ENCODE measurements around the gene UNC5B. TPM values are rescaled to one million over a fixed set of nuclear protein-coding genes. Genes with fewer than 3 reads are reported as not detected.

UNC5B gene
- total RNA-seq, 1 experiment from 2014 or later: 49.6 TPM

DNA sequence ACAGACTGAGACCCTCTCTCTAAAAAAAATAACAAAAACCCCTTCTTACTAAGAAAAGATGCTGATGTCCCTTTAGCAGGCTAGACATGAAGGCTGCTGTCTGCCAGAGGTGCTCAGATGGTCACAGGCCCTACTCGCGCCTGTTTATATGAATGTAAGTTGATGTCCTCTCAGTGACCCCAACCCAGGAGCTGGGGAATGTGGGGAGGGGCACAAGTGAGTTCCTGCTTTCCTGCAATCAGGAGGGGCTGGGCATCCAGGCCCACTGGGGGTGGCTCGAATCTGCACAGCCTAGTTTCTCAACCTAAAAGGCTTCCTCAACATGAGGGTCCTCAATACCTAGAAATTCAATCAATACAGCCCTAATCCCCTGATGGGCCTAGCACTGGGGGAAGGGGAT, 94.6 kb downstream of the UNC5B start (continued):
- no peak for TF ChIP-seq PRDM15 (CRISPR knock-in tag; IDR thresholded peaks at IDR 0.05)

GRCh38 chr10:71307469-71308085, 95.2 kb downstream of the UNC5B start:
- H3K27ac Mint-ChIP-seq: no peak overlapping the region
- peaks cover 5% of the 10 kb centered on the region for H3K4me1 Mint-ChIP-seq
- TF ChIP-seq NR2C2 (CRISPR knock-in tag; IDR thresholded peaks at IDR 0.05) (no peak), FOXP4 (CRISPR knock-in tag; IDR thresholded peaks at IDR 0.05) (no peak), PRRX2 (CRISPR knock-in tag; IDR thresholded peaks at IDR 0.05) (no peak), ATF1 (CRISPR knock-in tag; IDR thresholded peaks at IDR 0.05) (no peak), ATF3 (CRISPR knock-in tag; conservative IDR thresholded peaks at IDR 0.05) (no peak), TEAD4 (CRISPR knock-in tag; IDR thresholded peaks at IDR 0.05) (no peak), ZNF671 (CRISPR knock-in tag; IDR thresholded peaks at IDR 0.05) (no peak), HMGA2 (CRISPR knock-in tag; IDR thresholded peaks at IDR 0.05) (no peak), ZNF416 (CRISPR knock-in tag; IDR thresholded peaks at IDR 0.05) (no peak), ZNF423 (CRISPR knock-in tag; IDR thresholded peaks at IDR 0.05) (no peak), JAZF1 (CRISPR knock-in tag; IDR thresholded peaks at IDR 0.05) (no peak), CREB1 (CRISPR knock-in tag; IDR thresholded peaks at IDR 0.05) (no peak), NR3C1 (CRISPR knock-in tag; conservative IDR thresholded peaks at IDR 0.05; ENCODE audit: low read depth) (no peak)
- TF ChIP-seq, protein P1, sequence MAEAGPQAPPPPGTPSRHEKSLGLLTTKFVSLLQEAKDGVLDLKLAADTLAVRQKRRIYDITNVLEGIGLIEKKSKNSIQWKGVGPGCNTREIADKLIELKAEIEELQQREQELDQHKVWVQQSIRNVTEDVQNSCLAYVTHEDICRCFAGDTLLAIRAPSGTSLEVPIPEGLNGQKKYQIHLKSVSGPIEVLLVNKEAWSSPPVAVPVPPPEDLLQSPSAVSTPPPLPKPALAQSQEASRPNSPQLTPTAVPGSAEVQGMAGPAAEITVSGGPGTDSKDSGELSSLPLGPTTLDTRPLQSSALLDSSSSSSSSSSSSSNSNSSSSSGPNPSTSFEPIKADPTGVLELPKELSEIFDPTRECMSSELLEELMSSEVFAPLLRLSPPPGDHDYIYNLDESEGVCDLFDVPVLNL (CRISPR knock-in tag; IDR thresholded peaks at IDR 0.05; ENCODE audit: borderline replicate concordance, low read depth): no peak
- TF ChIP-seq, protein P2, sequence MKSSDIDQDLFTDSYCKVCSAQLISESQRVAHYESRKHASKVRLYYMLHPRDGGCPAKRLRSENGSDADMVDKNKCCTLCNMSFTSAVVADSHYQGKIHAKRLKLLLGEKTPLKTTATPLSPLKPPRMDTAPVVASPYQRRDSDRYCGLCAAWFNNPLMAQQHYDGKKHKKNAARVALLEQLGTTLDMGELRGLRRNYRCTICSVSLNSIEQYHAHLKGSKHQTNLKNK (CRISPR knock-in tag; IDR thresholded peaks at IDR 0.05): no peak
- TF ChIP-seq, protein P3, sequence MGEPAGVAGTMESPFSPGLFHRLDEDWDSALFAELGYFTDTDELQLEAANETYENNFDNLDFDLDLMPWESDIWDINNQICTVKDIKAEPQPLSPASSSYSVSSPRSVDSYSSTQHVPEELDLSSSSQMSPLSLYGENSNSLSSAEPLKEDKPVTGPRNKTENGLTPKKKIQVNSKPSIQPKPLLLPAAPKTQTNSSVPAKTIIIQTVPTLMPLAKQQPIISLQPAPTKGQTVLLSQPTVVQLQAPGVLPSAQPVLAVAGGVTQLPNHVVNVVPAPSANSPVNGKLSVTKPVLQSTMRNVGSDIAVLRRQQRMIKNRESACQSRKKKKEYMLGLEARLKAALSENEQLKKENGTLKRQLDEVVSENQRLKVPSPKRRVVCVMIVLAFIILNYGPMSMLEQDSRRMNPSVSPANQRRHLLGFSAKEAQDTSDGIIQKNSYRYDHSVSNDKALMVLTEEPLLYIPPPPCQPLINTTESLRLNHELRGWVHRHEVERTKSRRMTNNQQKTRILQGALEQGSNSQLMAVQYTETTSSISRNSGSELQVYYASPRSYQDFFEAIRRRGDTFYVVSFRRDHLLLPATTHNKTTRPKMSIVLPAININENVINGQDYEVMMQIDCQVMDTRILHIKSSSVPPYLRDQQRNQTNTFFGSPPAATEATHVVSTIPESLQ (CRISPR knock-in tag; IDR thresholded peaks at IDR 0.05): no peak
- TF ChIP-seq, protein P4, sequence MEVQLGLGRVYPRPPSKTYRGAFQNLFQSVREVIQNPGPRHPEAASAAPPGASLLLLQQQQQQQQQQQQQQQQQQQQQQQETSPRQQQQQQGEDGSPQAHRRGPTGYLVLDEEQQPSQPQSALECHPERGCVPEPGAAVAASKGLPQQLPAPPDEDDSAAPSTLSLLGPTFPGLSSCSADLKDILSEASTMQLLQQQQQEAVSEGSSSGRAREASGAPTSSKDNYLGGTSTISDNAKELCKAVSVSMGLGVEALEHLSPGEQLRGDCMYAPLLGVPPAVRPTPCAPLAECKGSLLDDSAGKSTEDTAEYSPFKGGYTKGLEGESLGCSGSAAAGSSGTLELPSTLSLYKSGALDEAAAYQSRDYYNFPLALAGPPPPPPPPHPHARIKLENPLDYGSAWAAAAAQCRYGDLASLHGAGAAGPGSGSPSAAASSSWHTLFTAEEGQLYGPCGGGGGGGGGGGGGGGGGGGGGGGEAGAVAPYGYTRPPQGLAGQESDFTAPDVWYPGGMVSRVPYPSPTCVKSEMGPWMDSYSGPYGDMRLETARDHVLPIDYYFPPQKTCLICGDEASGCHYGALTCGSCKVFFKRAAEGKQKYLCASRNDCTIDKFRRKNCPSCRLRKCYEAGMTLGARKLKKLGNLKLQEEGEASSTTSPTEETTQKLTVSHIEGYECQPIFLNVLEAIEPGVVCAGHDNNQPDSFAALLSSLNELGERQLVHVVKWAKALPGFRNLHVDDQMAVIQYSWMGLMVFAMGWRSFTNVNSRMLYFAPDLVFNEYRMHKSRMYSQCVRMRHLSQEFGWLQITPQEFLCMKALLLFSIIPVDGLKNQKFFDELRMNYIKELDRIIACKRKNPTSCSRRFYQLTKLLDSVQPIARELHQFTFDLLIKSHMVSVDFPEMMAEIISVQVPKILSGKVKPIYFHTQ (CRISPR knock-in tag; IDR thresholded peaks at IDR 0.05): no peak
- ATAC-seq (no peak), DNase-seq (ENCODE audit: low spot score) (no peak)
- ChIA-PET CTCF (interaction anchor here (1.1 to 2.4 kb wide), 3 partner anchors 10 to 405 kb away, joined by 3 to 10 read pairs (median 4); no protein-coding TSS in a partner anchor), POLR2A (interaction anchor here (0.6 kb wide), 1 partner anchor 489 kb away, joined by 3 read pairs; no protein-coding TSS in a partner anchor)
- H3K36me3 Mint-ChIP-seq: no peaks in the 10 kb centered on the region
- no peak overlapping the region for H3K4me3 Mint-ChIP-seq
- no peaks in the 10 kb centered on the region; the same call in none of the 2 replicates for H3K27me3 Mint-ChIP-seq (ENCODE audit: low read depth)
- no peaks in the 10 kb centered on the region for H3K9me3 Mint-ChIP-seq

Measured in WTC11 (cell line).